Measurements from ENCODE around the gene IL36A.
A peak's percentile ranks its signal among the peaks of the same experiment; 100 is the strongest.

Gene IL36A

DNA sequence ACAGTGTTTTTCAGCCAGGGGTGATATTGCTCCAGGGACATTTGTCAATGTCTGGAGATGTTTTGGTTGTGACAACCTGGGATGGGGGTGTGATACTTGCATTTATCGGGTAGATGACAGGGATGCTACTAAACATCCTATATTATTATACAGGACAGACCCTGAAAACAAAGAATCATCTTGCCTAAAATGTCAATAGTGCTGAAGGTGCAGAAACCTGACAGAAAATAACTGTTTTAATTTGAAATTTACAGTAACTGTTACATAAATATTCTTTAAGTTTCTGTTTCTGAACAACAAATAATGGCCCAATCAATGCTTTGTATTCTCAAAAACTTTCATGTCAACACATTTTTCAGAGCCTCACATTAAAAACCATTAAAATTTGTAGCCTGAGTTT, 2.0 kb downstream of the IL36A start:
- no peak for DNase-seq (ENCODE audit: low spot score)

DNA sequence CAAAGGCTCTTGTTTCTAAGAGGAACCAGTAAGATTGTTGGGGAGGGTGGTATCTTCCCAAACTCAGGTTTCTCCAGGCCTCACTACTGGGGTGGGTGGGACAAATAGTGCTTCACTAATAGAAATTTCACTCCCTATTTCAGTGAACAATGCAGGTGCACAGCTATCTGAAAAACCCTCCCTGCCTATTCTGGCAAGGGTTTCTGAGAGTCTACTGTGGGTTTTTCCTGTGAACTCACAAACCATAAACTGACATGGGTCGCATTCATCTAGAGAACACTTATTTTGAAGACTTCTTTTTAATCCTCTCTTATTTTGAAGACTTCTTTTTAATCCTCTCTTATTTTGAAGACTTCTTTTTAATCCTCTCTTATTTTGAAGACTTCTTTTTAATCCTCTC, 4.4 kb downstream of the IL36A start:
- DNase-seq (ENCODE audit: low spot score), result no peak

DNA sequence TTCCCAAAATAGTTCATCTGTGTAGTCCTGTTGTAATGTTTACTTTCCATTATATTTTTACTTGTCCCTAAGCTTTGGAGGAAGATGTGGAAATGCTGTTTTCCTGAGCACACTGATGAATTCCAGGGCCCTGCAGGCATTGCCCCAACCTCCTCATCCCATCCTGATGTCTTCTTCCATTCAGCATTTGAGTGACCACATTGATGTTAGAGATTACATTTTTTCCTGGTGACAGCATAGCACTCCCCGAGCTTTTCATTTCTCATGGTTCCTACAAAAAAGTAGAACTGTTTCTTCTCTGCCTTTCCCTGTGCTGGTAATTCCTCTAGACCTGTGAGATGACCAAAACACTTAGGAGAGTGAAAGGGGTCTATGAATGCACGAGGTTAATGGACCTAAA, 4.8 kb downstream of the IL36A start:
- DNase-seq (ENCODE audit: low spot score), result no peak

DNA sequence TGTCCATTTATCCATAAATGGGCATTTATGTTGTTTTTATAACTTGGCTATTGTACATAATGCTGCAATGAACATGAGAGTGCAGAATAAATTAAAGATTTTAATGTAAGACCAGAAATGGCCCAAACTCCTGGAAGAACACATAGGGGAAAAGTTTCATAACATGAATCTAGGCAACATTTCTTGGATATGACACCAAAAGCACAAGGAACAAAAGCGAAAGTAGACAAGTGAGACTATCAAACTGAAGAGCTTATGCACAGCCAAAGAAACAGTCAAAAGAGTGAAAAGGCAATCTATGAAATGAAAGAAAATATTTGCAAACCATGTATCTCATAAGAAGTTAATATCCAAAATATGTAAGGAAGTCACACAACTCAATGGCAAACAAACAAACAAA, 5.8 kb downstream of the IL36A start:
- no peak for DNase-seq (ENCODE audit: low spot score)

DNA sequence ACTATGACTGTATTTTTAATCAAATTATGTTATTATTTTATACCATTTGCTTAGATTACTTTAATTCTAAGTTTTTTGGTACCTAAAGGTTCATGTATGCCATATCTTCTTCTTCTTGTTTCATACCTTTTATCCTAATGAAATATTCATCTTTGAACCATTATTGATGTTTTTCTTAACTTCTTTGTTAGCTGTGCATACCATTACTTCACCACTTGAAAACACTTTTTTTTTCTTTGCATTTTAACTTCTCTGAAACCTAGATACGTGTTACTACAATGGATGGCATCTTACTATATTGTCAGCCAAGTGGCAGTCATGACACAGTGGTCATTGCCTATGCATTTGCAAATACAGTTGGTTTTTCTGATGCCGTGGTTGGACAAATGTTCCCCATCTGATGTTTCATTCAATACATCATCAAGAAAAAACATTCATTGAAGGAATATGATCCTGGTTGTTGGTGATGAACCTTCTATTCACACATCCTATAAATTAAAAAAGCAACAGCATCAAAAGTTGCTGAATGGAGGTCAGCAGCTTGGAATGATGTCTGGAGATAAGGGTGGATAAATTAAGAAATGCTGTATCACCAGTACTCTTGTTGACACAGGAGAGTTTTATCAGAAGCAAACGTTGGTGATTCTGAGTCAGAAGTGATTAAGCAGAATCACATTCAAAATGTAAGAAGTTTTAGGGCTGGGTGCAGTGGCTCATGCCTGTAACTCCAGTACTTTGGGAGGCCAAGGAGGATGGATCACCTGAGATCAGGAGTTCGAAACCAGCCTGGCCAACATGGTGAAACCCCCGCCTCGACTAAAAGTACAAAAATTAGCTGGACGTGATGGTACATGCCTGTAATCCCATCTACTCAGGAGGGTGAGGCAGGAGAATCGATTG, 7.4 kb downstream of the IL36A start:
- no peak for DNase-seq (ENCODE audit: low spot score)

DNA sequence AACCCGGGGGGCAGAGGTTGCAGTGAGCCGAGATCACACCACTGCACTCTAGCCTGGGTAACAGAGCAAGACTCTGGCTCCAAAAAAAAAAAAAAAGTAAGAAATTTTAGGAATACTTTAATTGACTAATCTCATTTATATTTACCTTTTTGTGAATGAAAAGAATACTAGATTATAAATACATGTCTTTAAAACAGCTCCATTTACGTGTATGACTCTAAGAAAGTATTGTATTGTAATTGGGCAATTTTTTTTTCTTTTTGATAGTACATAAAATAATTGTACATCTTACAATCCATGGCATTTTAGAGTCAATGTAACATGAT, 8.0 kb downstream of the IL36A start:
- DNase-seq (ENCODE audit: low spot score), result no peak

DNA sequence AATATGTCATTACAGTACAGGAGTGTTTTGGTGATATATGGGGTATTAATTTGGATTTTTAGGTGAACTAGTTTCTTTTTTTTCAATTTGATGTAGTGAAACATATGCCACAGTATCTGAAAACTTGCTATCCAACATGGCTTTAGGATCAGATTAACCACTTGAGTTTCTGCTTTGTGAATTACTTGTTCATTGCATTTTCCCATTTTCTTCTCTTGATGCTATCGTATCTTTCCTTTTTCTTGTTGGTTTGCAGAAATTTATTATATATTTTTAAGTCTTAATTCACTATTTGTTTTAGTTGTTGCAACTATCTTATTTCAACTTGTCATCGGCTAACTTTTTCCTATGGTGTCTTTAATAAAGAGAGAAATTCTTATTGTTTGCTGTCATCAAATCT, 8.8 kb downstream of the IL36A start:
- no peak for DNase-seq (ENCODE audit: low spot score)

DNA sequence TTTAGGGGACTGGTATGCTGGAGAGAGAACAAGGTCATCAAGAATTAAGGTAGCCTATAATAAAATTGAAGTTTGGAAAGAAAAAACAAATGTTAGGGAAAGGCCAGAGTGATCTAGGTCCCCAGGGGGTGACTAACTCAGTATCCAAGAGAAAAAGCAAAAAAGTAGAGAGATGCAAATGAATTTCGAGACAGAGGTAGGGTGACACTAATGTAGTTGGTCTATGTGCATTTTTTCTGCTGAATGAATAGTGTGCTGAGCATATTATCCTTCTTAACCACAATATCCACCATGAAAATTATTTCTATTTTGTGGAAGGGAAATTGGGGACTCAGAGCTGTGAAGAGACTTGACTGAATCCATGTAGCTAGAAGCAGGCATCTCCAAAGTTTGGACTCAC, 9.8 kb downstream of the IL36A start:
- no peak for DNase-seq (ENCODE audit: low spot score)

DNA sequence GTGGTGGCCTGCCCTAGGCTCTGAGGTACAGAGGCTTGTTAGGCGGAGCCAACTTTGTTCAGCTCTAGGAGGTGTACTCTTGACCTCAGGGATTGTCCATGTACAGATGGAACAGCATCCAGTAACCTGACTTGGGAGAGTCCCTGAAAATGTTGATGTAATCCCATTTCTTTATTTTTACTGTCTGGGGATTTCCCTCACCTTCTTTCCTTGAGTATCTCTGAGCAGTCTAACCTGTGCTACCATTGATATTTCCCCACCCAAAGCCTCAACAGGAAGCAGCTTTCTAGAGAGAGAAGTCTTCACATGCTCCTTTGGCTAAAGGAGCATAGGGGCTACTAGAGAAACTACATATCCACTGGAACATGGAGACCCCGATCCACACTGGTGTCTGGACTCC, 10.4 kb downstream of the IL36A start:
- DNase-seq (ENCODE audit: low spot score), result no peak

DNA sequence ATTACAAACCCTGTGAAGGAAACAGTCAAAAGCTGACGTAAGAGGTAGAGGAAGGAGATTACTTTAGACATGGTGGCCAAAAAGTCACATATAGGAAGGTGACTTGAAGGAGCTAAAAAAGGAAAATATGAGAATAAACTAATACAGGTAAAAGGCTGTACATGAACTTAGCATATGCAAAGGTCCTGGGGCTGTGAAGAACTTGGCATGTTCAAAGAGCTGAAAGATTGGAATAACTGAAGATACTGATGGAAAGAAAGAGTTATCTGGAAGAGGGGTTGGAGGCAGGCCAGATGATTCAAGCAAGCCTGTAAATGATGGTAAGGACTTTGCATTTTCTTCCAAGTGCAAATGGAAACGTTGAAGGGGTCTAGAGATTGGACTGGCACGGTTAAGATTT, 13.2 kb downstream of the IL36A start:
- no peak for DNase-seq (ENCODE audit: low spot score)

DNA sequence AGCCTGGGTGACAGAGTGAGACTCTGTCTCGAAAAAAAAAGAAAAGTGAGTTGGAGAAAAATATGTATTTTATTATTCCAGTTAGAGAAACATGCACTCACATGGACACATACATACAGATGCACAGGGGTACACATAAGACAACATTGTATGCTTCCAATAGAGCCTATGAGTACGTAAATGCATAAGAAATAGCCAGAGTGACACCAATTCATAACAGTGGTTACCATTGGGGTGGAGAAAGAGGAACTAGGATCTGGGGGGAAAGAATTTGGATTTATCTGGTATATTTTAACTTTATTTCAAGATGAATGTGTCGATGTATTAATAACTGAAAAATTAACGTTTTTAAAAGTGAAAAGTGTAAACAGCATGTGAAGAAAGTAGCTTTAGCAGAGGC, 16.1 kb downstream of the IL36A start:
- DNase-seq (ENCODE audit: low spot score), result no peak

DNA sequence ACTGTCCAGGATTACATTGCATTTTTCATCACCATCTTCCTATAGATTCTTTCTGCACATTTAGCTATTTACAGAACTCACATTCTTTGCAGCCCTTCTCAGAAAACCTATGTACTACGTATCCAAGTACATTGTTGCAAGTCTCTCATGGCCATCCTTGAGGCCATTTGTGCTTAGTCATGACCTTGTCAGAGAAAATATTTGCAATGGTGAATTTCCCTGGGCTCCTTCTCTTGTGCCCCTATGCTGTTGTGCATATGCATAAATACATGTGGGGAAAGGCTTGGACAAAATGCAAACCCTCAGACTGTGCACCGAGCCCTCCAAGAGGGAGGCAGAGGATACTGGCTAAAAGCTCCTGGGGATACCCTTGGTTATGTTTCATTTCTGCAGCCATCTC, 19.5 kb downstream of the IL36A start:
- DNase-seq (ENCODE audit: low spot score), result no peak

DNA sequence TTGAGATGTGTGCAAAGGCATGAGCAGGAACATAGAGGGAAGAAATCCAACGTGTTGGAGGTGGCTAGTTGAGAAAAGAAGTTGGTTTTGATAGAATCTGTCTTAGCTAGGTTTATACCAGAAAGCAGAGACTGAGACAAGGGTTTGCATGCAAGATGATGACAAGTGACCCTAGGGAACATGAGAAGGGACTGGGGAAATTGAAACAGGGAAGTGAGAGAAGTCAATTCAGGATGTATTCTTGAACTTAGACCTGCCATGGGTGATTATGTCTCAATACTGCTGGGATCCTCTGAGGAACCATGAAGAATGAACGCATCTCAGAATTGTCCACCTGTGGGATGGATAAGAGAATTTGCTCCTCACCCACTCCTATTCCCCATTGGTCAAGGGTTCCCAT, 20.5 kb downstream of the IL36A start:
- no peak for DNase-seq (ENCODE audit: low spot score)

DNA sequence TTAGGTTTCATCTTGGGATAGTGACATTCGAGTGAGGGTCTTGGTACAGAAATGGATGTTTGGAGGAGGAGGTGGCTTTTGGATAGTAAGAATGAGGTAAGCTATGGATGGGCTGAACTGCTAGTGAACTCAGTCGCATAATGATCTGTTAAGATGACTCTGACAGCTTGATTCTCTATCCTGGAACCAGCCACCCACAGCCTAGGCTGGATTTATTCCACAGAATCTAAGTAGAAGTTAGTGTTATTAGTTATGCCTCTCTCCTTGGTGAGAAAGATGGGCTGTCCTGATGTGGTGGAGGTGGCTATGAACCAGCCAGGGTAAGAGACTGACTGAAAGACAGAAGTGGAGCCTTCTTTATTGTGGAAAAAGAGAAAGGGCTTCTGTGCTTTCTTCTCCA, 22.4 kb downstream of the IL36A start:
- DNase-seq (ENCODE audit: low spot score), result no peak

DNA sequence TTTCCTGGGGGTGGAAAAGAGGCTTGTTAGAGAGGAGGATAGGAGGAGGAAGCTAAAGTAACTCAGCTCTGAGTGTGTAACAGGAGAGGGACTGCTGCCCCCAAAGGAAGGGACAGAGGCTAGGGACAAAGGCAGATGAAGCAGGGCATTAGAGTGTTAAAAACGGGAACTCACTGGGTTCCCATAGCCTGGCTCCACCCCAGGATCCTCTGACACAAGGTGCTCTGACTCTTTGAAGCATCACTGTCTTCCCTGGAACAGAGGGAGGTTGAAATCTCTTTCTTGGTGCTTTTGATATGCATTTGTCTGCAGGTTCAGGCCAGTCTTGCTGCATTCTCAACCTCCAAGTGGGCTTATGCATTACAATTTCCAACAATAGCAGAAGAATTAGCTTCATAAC, 22.9 kb downstream of the IL36A start:
- no peak for DNase-seq (ENCODE audit: low spot score)

DNA sequence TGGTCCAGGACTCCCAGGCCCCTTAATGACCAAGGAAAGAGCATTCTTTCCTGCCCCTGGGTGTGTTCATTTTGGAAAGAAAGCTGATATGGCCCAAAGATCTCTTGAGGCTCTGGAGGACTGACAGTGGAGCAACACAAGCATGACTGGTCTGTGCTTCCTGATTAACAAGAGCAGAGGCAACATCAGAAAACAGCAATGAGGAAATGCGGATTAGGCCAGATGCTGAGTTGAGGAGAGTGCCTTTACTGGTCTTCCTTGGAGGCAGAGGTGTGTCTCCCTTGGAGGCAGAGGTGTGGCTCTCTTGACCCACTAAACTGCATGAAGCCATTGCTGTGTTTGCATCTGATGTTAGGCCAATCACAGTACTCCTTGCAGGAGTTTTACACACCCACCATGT, 27.5 kb downstream of the IL36A start:
- DNase-seq (ENCODE audit: low spot score), result no peak

DNA sequence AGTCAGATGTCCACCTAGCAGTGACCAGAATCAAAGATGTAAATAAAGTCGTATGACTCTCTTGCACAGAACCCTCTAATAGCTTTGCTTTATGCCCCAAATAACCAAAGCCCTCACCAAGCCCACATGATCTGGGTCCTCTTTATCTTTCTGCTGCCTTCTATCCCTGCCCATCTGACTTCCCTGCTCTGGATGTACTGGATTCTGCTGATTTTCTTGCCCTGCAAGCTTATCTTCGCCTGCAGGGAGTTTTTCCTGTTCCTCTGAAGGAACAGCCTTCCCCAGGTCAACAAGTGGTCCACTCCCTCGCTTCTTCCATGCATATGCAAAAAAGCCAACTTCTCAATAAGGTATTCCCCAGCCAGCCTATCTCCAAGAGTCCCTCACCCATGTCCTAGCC, 28.8 kb downstream of the IL36A start:
- no peak for DNase-seq (ENCODE audit: low spot score)

DNA sequence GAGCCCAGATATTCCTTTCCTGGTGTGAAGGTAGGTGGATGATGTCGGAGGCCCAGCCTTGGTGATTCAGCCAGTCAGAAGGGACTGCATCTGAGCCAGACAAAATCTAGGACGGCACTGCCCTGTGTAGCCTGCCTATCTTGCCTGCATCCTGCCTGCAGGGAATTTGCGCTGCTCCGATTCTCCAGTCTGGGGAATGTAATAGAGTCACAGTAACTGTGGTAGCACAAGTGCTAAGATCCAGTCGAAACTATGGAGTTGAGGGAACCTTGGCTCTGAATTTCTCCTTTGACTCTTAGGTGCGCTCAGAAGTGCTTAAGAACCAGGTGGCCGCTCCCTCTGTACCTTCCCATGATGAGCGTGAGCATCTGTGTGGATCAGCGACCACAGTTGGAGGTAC, 31.5 kb downstream of the IL36A start:
- no peak for DNase-seq (ENCODE audit: low spot score)

DNA sequence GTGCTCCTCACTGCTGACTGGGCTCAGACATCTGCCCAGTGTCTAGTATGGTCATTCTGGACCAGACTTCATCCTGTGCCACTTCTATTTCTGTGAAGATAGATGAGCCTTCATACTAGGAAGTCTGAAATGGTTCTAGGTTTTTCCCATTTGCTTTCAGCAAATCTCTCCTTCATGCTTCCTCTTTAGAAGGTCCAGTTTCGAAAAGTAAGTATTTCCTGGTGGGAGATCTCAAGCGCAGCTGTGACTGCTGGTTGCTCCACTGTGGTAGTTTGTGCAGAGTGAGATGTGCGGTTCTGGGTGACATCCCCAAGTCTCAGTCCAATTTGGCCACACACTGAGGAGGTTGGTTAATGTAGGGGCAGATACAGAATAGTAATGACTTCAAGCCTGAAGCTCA, 33.0 kb downstream of the IL36A start:
- DNase-seq (ENCODE audit: low spot score), result no peak

DNA sequence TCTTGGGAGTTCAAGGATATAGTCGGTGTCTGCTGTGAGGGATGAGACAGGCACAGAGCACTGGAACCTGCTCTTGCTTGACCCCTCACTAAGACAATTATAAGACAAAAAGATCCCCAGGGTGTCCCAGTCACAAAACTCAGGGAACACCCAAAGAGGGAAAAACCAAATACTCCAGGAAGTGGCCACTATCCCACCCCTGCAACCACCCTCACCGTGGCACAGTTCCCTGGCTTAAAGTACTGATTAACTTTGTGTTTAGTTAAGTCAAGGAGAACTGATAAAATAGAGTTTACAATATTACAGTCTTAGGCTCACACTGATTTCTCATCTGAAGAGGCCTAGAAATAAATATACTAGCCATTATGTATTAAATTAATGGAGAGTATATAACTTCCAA, 33.9 kb downstream of the IL36A start:
- no peak for DNase-seq (ENCODE audit: low spot score)

DNA sequence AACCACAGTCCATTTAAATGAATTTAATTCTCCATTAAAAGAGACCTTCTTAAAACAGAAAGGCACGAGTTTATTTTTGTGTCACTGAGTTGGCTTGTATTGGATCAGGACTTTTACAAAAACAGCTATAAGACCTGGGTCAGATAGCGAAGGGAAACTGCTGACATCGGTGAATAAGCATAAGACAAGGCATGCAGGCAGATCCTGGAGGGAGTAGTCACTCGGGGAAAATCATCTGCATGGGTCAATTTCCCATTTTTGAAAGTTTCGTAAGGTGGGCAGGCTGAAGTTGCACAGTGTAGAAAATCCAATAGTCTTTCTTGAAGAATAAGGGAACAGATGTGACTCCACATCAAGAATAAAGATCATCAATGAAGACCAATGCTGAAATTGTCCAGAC, 34.5 kb downstream of the IL36A start:
- no peak for DNase-seq (ENCODE audit: low spot score)

DNA sequence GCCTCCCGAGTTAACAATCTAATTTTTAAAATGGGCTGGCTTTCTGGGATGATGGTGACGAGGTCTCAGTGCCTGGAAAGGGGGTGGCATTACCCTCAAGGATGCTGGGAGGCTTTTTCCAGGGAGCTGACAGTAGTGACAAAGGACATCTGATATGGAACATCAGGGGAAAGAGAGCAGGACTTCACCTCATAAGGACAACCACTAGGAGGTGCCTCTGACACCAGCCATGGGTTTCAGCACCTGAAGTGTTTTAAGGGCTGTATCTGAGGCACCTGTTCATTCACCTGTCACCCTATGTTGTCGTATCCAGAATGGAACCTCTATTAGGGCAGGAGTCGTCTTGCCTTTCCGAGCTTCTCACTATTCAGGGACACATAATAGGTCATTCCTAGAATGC, 36.6 kb downstream of the IL36A start:
- DNase-seq (ENCODE audit: low spot score), result peak; percentile 17

DNA sequence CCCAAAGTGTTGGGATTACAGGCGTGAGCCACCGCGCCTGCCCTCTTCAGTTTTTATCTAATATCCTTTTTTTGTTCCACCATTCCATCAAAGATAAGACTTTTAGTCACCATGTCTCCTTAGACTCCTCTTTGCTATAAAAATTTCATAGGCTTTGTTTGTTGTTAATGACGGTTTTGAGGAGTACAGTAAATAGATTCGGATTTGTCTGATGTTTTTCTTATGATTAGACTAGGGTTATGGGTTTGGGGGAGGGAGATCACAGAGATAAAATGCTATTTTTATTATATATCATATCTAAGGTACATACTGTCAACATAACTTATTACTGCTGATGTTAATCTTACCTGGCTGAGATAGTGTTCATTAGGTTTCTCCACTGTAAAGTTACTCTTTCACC, 41.2 kb downstream of the IL36A start:
- DNase-seq (ENCODE audit: low spot score), result no peak

All from ecto neural progenitor cell (in vitro differentiated cells).